Activated naive CD4-positive, alpha-beta T cell treated with anti-CD3 and anti-CD28 coated beads, Interleukin-2, amount 10 ng/mL, durations not matched to agents 5 hours and 36 hours (primary cell): ENCODE measurements around the gene NPC2. TPM values are rescaled to one million over a fixed set of nuclear protein-coding genes. Genes with fewer than 3 reads are reported as not detected.

ENCODE experiments used
- total RNA-seq, 2 experiments: library from RNA; stranded (reverse); gene quantifications; one replicate each; pipeline ENCODE4 v1.2.3, GENCODE V29; 2021

The NPC2 gene
- 10 to 100 TPM; 67.9 to 77.8 TPM for total RNA-seq

GRCh38 chr14:74492776-74493342, at the start of gene NPC2:
NPC2 (minus strand) TSS chr14:74493305; CDS start chr14:74493274, 31 bp downstream.

DNA sequence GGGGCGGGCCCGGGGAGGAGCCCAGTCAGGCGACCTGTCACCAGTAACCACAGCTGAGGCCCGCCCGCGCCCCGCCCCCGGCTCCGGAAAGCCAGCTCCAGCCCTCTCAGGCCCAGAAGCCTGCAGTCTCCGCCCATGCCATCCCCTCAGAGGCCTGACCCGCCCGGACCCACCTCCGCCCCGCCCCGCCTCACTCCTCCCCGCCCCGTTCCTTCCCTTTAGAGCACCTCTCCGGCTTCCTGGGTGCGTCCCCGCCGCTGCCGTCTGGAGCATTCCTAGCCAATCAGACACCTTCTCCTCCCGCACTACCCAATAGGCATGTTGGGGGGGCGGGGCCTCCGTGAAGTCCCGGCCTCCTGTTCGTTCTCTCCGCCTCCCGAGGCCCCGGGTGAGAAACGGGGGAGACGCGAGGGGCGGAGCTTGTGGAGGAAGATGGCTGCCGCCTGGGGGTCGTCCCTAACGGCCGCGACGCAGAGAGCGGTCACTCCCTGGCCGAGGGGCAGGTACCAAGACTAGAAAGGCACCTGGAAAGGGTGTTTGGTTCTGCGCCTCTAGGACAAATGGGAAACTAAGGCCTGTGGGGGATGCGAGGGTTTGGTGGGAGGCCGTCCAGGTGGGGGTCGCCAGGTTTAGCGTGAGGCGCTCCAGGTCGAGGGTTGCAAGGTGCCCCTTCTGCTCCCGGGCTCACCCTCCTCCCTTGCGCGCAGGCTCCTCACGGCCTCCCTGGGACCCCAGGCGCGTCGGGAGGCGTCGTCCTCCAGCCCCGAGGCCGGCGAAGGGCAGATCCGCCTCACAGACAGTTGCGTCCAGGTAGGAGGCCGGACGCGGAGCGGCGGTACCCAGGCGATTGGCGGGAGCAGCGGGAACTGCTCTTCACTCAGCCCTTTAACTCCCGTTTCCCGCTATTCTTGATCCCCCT, 497 bp upstream of the NPC2 start, which contains the start of gene ISCA2:
Gene ISCA2 (plus strand): TSS at position 423 of the 919 bp plus-strand sequence. CDS start 10 bp downstream, at position 433.

Other genes with a start within 250 kb of the NPC2 start
- 10 to 100 TPM; 54.8 to 58.8 TPM for gene ABCD4, start 190.4 kb downstream of the NPC2 start, total RNA-seq
- gene VRTN, start 144.8 kb downstream of the NPC2 start, total RNA-seq: not detected
- gene SYNDIG1L, start 67.1 kb downstream of the NPC2 start, total RNA-seq: not detected
- gene ISCA2, start 460 bp upstream of the NPC2 start, total RNA-seq: 10 to 100 TPM; 27.4 to 27.9 TPM
- under 1 TPM; 0.10 TPM for gene LTBP2, start 118.9 kb upstream of the NPC2 start, total RNA-seq
- gene AREL1, start 219.8 kb upstream of the NPC2 start, total RNA-seq: 10 to 100 TPM; 38.2 to 40.8 TPM
- 10 to 100 TPM; 56.1 to 57.8 TPM for gene FCF1, start 219.8 kb upstream of the NPC2 start, total RNA-seq